Hepatocyte (in vitro differentiated cells): ENCODE results near the gene RNF181. TPM values are rescaled to one million over a fixed set of nuclear protein-coding genes. Genes with fewer than 3 reads are reported as not detected.

Experiments used
- DNase-seq: peaks from one replicate; pipeline ENCODE4 v3.0.0-alpha.2; 2016; ENCODE audit warnings: low spot score
- H2AFZ ChIP-seq: fragments of 200-600 bp; sonication (generic); 2 replicates; pipeline ENCODE4 v1.6.0; 2016; ENCODE audit warnings: antibody characterized with exemption, mild to moderate bottlenecking
- H3K27ac ChIP-seq: fragments of 200-600 bp; sonication (generic); 2 replicates; pipeline ENCODE4 v1.5.1; 2016; ENCODE audit warnings: mild to moderate bottlenecking
- H3K27me3 ChIP-seq: fragments of 200-600 bp; sonication (generic); 2 replicates; pipeline ENCODE4 v1.6.1; 2016
- H3K36me3 ChIP-seq: fragments of 200-600 bp; sonication (generic); replicated peaks from 2 replicates; pipeline ENCODE4 v1.5.1; 2016; ENCODE audit warnings: low read depth; ENCODE audit not compliant: insufficient read depth
- H3K4me1 ChIP-seq: fragments of 200-600 bp; sonication (generic); 2 replicates; pipeline ENCODE4 v1.5.1; 2016; ENCODE audit warnings: mild to moderate bottlenecking, moderate library complexity; ENCODE audit not compliant: insufficient read depth
- H3K4me2 ChIP-seq: fragments of 200-600 bp; sonication (generic); 2 replicates; pipeline ENCODE4 v1.6.0; 2016
- H3K4me3 ChIP-seq: fragments of 200-600 bp; sonication (generic); 2 replicates; pipeline ENCODE4 v1.5.1; 2016; ENCODE audit warnings: mild to moderate bottlenecking
- H3K79me2 ChIP-seq: fragments of 200-600 bp; sonication (generic); 2 replicates; pipeline ENCODE4 v1.6.0; 2017; ENCODE audit warnings: mild to moderate bottlenecking
- H3K9me2 ChIP-seq: fragments of 200-600 bp; sonication (generic); replicated peaks from 2 replicates; pipeline ENCODE4 v1.6.0; 2017; ENCODE audit warnings: mild to moderate bottlenecking; ENCODE audit not compliant: insufficient read depth
- H3K9me3 ChIP-seq: fragments of 200-600 bp; sonication (generic); 2 replicates; pipeline ENCODE4 v1.5.1; 2016; ENCODE audit warnings: low read depth, mild to moderate bottlenecking
- H4K20me1 ChIP-seq: fragments of 200-600 bp; sonication (generic); 2 replicates; pipeline ENCODE4 v1.6.0; 2016; ENCODE audit warnings: mild to moderate bottlenecking; ENCODE audit not compliant: insufficient read depth, poor library complexity, severe bottlenecking
- EZH2 ChIP-seq: fragments of 200-600 bp; sonication (generic); IDR thresholded peaks from 2 replicates; pipeline ENCODE4 v1.6.1; 2016; ENCODE audit warnings: antibody characterized with exemption, mild to moderate bottlenecking, borderline replicate concordance
- EZH2phosphoT487 ChIP-seq: fragments of 200-600 bp; sonication (generic); IDR thresholded peaks from one replicate; pipeline ENCODE4 v1.6.1; 2018; ENCODE audit warnings: antibody characterized with exemption, mild to moderate bottlenecking, low read depth, moderate library complexity; ENCODE audit not compliant: unreplicated experiment, severe bottlenecking
- WGBS: methylation state at CpG from one replicate; pipeline ENCODE4 v1.1.6; 2016; ENCODE audit warnings: low lambda C conversion rate; ENCODE audit errors: missing lambda C conversion rate; 5-methylcytosine and 5-hydroxymethylcytosine counted together
- polyA plus RNA-seq: library from polyadenylated mRNA; unstranded; fragments of >200 nt; fragmentation: Nextera tagmentation; extraction: Ambion mirVana; gene quantifications from 2 replicates; pipeline ENCODE4 v1.2.1, GENCODE V29; 2016
- total RNA-seq: library from RNA; depleted of rRNA; stranded (reverse); fragments of >200 nt; gene quantifications from 2 replicates; pipeline ENCODE4 v1.2.3, GENCODE V29; 2014
- TF ChIP-seq, protein P1 (sequence below): fragments of 200-600 bp; sonication (generic); IDR thresholded peaks from 2 replicates; pipeline ENCODE4 v1.5.1; 2016; ENCODE audit warnings: antibody characterized with exemption, mild to moderate bottlenecking; ENCODE audit not compliant: poor library complexity

RNF181 gene, protein sequence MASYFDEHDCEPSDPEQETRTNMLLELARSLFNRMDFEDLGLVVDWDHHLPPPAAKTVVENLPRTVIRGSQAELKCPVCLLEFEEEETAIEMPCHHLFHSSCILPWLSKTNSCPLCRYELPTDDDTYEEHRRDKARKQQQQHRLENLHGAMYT
- 139 and 159 TPM in 2 replicates for total RNA-seq
- polyA plus RNA-seq: 250 and 256 TPM in 2 replicates

DNA sequence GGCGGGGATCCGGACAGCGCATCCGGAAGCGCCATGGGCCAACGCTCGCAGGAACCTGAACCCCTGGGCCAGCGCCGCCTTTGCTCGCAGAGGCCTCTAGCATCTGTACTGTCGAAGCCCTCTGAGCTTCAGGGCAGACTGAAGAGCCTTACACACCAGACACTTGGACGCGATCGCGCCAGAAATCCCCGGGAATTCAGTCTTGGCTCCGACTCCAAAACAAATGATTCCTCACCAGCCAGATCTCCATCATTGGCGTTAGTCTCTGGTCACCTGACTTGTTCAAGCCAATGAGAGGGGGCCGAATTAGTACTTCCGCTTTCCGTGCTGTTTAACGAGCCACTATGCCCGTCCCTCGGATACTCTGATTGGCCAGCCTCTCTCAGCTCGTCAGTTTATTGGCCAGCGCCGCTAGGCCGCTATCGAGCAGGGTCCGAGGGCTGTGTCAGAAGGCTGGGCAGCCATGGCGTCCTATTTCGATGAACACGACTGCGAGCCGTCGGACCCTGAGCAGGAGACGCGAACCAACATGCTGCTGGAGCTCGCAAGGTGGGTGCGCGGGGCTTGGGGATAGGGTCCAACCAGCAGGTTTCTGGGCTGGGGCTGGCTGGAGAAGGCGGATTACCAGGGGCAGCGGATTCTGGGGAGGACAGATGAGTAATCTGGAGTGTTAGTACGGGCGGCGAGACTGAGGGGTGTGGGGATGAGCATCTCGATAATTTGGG is at the start of gene RNF181:
Gene RNF181, plus strand, starts transcription at position 445 of the 725 bp plus-strand sequence. Its CDS starts 19 bp downstream, at position 464.
- Histone ChIP-seq H3K27me3 (no peaks in the 10 kb centered on the region), H2AFZ (peak within 1 kb of the TSS; percentile 48), H3K4me1 (peaks cover 7% of the 10 kb centered on the region), H3K4me2 (peak within 1 kb of the TSS; percentile 81), H3K79me2 (peaks cover 20% of the 10 kb centered on the region), H3K9me2 (no peaks in the 10 kb centered on the region), H3K4me3 (peak within 1 kb of the TSS; percentile 42), H4K20me1 (peaks cover 5% of the 10 kb centered on the region), H3K36me3 (no peaks in the 10 kb centered on the region), H3K9me3 (no peaks in the 10 kb centered on the region), H3K27ac (peak within 1 kb of the TSS; percentile 90)
- TF ChIP-seq, protein P1, sequence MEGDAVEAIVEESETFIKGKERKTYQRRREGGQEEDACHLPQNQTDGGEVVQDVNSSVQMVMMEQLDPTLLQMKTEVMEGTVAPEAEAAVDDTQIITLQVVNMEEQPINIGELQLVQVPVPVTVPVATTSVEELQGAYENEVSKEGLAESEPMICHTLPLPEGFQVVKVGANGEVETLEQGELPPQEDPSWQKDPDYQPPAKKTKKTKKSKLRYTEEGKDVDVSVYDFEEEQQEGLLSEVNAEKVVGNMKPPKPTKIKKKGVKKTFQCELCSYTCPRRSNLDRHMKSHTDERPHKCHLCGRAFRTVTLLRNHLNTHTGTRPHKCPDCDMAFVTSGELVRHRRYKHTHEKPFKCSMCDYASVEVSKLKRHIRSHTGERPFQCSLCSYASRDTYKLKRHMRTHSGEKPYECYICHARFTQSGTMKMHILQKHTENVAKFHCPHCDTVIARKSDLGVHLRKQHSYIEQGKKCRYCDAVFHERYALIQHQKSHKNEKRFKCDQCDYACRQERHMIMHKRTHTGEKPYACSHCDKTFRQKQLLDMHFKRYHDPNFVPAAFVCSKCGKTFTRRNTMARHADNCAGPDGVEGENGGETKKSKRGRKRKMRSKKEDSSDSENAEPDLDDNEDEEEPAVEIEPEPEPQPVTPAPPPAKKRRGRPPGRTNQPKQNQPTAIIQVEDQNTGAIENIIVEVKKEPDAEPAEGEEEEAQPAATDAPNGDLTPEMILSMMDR: no peak
- TF ChIP-seq EZH2: no peak
- TF ChIP-seq EZH2phosphoT487: no peak
- DNase-seq: peak; percentile 98
- WGBS: under 1% methylated on average over 46 of the region's 47 CpGs

DNA sequence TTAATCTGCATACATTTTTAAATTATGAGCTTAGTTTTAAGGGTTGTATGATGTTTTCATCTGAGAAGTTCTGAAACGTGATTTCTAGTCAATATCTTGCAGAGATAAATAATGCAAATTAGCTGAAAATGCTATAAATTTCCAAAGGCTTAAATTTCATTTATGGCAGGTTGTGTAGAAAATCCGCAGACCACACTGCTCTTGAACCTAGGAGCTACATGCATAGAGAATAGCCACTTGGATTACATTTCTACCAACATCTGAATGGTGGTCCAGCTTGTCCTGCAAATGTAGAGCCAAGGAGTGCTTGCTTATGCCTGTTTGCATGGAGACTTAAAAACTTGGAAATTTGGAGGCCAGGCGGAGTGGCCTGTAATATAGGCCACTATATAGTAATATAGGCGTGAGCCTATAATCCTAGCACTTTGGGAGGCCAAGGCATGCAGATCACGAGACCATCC is 49.7 kb upstream of the RNF181 start:
- no peaks in the 10 kb centered on the region for H3K27me3 ChIP-seq
- peaks cover 28% of the 10 kb centered on the region for H3K79me2 ChIP-seq
- no peak overlapping the region for H3K4me3 ChIP-seq
- H4K20me1 ChIP-seq: peaks cover 36% of the 10 kb centered on the region
- H3K9me3 ChIP-seq: no peaks in the 10 kb centered on the region
- no peaks in the 10 kb centered on the region for H3K9me2 ChIP-seq
- no peak overlapping the region for H3K4me2 ChIP-seq
- no peak overlapping the region for H3K27ac ChIP-seq
- no peak overlapping the region for H2AFZ ChIP-seq
- peaks cover 24% of the 10 kb centered on the region for H3K4me1 ChIP-seq
- no peak for DNase-seq
- WGBS: 87% methylated on average over 5 of the region's 5 CpGs
- TF ChIP-seq EZH2 (no peak), EZH2phosphoT487 (no peak)
- TF ChIP-seq, protein P1: no peak
- H3K36me3 ChIP-seq: peaks cover 17% of the 10 kb centered on the region

DNA sequence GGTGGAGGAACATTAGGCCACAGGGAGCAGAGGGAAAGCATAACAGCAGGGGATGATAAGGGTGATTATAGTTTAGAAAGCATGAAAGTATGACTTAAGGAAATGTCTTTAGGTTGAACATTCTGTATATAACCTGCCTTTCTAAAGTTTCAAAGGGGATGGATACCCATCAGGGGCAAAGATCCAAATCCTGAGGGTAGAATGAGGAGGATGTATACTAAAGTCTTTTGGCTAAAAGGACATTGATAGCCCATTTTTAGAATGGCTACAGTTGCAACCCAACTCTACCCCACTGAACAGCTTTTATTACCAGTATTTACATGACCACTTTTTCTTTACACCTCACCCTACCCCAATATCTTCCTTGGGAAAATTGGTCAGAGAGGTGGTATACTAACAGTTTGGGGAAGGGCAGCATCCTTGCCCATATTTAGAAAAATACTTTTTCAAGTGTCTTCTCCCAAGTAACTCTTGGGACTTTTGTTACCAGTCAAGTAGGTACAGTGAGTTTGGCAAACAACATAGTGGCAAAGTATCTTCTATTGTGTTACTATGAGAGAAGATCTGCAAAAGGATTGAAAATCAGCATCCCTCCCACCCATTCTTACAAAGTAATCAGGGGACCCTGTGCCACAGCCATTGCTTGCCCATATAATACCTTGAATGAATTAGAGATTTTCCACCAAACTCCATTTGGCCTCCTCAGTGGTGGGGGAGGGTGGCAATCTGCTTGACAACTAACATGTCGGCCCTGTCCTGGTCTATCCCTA is 48.3 kb upstream of the RNF181 start:
- H4K20me1 ChIP-seq: peaks cover 21% of the 10 kb centered on the region
- peaks cover 14% of the 10 kb centered on the region for H3K79me2 ChIP-seq
- DNase-seq: no peak
- H3K27ac ChIP-seq: peak overlapping the region; percentile 11
- 93% methylated on average over 1 of the region's 1 CpG for WGBS
- no peak overlapping the region for H3K4me3 ChIP-seq
- peaks cover 9% of the 10 kb centered on the region for H3K4me1 ChIP-seq
- no peak overlapping the region for H2AFZ ChIP-seq
- H3K9me3 ChIP-seq: no peaks in the 10 kb centered on the region
- H3K36me3 ChIP-seq: peaks cover 11% of the 10 kb centered on the region
- TF ChIP-seq EZH2phosphoT487: no peak
- TF ChIP-seq, protein P1: no peak
- no peak for TF ChIP-seq EZH2
- no peaks in the 10 kb centered on the region for H3K9me2 ChIP-seq
- H3K4me2 ChIP-seq: no peak overlapping the region
- no peaks in the 10 kb centered on the region for H3K27me3 ChIP-seq
